PFSK-1 (cell line): ENCODE results near the gene LINGO4.

Source experiments
- TAF1 ChIP-seq: IDR thresholded peaks from 2 replicates; pipeline ENCODE4 v1.6.1; 2012; ENCODE audit warnings: low read length, control low read depth, borderline replicate concordance; ENCODE audit not compliant: insufficient read depth
- TF ChIP-seq, protein P1 (sequence below), 2 experiments: IDR thresholded peaks; 2 replicates each; pipeline versions ENCODE4 v1.6.1 to v1.8.0; 2011 to 2012; ENCODE audit warnings: low read depth in 2 of 2, low read length in 2 of 2, control low read depth in 1 of 2, inconsistent platforms in 1 of 2, mild to moderate bottlenecking in 1 of 2, moderate library complexity in 1 of 2; ENCODE audit not compliant: insufficient read depth in 1 of 2

DNA sequence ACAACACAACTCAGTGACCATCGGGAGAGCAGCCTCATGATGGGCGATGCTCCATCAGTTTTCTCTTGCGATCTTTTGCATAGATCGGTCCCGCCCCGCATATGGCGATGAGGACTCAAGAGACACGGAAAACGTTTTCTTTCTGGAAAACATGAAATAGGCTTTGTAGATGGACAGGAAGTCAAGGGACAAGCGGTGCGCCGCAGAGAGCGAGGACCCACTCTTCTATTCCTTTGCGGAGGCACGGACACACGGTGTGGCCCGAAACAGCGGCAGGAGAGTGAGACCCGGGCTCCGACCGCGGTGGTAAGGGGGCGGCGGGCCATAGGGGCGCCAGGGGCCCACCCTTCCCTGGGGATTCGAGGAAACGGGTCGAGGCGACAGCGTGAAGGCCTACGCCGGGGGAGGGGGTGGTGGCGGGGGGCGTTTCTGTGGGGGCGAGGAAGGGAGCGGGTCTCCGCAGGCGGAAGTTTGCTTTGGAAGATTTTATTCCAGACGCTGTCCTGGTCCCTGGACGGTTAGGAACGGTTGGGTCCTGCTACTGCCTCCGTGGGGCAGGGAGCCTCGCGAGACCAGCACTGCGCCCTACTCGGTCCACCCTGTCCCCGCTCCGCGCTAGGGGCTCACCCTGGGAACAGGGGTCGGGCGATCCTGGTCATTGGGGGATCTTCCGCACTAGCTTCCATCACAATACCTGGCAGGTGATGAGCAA lies 14.1 kb downstream of the LINGO4 start:
- TF ChIP-seq, protein P1, sequence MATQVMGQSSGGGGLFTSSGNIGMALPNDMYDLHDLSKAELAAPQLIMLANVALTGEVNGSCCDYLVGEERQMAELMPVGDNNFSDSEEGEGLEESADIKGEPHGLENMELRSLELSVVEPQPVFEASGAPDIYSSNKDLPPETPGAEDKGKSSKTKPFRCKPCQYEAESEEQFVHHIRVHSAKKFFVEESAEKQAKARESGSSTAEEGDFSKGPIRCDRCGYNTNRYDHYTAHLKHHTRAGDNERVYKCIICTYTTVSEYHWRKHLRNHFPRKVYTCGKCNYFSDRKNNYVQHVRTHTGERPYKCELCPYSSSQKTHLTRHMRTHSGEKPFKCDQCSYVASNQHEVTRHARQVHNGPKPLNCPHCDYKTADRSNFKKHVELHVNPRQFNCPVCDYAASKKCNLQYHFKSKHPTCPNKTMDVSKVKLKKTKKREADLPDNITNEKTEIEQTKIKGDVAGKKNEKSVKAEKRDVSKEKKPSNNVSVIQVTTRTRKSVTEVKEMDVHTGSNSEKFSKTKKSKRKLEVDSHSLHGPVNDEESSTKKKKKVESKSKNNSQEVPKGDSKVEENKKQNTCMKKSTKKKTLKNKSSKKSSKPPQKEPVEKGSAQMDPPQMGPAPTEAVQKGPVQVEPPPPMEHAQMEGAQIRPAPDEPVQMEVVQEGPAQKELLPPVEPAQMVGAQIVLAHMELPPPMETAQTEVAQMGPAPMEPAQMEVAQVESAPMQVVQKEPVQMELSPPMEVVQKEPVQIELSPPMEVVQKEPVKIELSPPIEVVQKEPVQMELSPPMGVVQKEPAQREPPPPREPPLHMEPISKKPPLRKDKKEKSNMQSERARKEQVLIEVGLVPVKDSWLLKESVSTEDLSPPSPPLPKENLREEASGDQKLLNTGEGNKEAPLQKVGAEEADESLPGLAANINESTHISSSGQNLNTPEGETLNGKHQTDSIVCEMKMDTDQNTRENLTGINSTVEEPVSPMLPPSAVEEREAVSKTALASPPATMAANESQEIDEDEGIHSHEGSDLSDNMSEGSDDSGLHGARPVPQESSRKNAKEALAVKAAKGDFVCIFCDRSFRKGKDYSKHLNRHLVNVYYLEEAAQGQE (IDR thresholded peaks at IDR 0.05; ENCODE audit: insufficient read depth in 1 of 2, low read depth in 2 of 2, low read length in 2 of 2) = no peak
- TF ChIP-seq TAF1 = no peak
